Measurements from ENCODE around the gene PLXDC2. TPM values are rescaled to one million over a fixed set of nuclear protein-coding genes. Genes with fewer than 3 reads are reported as not detected.

PLXDC2 gene
- total and polyA plus RNA-seq, 10 of the 15 experiments (the other 5 are each of a cell fraction or from before 2014, with no cell fraction given): 0.05 to 1.8 (median 0.14) TPM; not detected in 2

DNA sequence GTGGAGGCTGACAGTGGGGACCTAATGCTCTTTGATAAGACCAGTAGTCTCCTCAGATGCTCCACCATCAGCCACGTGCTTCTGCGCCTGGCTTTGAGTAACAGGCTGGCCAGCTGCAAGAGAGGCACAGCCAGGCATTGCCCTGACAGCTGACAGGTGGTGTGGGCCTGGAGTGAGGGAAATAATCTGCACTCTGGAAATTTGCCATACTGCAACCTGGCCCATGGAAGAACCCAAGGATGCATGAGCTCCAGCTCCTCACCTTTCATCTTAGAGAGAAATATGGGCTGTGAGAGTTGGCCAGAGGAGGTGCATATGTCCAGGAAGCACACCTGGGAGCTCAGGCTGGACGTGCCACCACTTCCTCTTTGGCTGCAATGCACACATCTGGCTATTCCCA lies 118.9 kb downstream of the PLXDC2 start (continued):
- TF ChIP-seq, protein P1, sequence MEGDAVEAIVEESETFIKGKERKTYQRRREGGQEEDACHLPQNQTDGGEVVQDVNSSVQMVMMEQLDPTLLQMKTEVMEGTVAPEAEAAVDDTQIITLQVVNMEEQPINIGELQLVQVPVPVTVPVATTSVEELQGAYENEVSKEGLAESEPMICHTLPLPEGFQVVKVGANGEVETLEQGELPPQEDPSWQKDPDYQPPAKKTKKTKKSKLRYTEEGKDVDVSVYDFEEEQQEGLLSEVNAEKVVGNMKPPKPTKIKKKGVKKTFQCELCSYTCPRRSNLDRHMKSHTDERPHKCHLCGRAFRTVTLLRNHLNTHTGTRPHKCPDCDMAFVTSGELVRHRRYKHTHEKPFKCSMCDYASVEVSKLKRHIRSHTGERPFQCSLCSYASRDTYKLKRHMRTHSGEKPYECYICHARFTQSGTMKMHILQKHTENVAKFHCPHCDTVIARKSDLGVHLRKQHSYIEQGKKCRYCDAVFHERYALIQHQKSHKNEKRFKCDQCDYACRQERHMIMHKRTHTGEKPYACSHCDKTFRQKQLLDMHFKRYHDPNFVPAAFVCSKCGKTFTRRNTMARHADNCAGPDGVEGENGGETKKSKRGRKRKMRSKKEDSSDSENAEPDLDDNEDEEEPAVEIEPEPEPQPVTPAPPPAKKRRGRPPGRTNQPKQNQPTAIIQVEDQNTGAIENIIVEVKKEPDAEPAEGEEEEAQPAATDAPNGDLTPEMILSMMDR (IDR thresholded peaks at IDR 0.05 in 2 of 3, conservative IDR thresholded peaks at IDR 0.05 in 1 of 3; ENCODE audit: control insufficient read depth in 2 of 3, extremely low read depth in 1 of 3, insufficient read depth in 1 of 3, low read depth in 3 of 3, low read length in 3 of 3): no peak
- TF ChIP-seq, protein P2, sequence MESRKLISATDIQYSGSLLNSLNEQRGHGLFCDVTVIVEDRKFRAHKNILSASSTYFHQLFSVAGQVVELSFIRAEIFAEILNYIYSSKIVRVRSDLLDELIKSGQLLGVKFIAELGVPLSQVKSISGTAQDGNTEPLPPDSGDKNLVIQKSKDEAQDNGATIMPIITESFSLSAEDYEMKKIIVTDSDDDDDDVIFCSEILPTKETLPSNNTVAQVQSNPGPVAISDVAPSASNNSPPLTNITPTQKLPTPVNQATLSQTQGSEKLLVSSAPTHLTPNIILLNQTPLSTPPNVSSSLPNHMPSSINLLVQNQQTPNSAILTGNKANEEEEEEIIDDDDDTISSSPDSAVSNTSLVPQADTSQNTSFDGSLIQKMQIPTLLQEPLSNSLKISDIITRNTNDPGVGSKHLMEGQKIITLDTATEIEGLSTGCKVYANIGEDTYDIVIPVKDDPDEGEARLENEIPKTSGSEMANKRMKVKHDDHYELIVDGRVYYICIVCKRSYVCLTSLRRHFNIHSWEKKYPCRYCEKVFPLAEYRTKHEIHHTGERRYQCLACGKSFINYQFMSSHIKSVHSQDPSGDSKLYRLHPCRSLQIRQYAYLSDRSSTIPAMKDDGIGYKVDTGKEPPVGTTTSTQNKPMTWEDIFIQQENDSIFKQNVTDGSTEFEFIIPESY (IDR thresholded peaks at IDR 0.05): no peak
- TF ChIP-seq, protein P3, sequence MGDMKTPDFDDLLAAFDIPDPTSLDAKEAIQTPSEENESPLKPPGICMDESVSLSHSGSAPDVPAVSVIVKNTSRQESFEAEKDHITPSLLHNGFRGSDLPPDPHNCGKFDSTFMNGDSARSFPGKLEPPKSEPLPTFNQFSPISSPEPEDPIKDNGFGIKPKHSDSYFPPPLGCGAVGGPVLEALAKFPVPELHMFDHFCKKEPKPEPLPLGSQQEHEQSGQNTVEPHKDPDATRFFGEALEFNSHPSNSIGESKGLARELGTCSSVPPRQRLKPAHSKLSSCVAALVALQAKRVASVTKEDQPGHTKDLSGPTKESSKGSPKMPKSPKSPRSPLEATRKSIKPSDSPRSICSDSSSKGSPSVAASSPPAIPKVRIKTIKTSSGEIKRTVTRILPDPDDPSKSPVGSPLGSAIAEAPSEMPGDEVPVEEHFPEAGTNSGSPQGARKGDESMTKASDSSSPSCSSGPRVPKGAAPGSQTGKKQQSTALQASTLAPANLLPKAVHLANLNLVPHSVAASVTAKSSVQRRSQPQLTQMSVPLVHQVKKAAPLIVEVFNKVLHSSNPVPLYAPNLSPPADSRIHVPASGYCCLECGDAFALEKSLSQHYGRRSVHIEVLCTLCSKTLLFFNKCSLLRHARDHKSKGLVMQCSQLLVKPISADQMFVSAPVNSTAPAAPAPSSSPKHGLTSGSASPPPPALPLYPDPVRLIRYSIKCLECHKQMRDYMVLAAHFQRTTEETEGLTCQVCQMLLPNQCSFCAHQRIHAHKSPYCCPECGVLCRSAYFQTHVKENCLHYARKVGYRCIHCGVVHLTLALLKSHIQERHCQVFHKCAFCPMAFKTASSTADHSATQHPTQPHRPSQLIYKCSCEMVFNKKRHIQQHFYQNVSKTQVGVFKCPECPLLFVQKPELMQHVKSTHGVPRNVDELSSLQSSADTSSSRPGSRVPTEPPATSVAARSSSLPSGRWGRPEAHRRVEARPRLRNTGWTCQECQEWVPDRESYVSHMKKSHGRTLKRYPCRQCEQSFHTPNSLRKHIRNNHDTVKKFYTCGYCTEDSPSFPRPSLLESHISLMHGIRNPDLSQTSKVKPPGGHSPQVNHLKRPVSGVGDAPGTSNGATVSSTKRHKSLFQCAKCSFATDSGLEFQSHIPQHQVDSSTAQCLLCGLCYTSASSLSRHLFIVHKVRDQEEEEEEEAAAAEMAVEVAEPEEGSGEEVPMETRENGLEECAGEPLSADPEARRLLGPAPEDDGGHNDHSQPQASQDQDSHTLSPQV (IDR thresholded peaks at IDR 0.05): no peak
- TF ChIP-seq, protein P4, sequence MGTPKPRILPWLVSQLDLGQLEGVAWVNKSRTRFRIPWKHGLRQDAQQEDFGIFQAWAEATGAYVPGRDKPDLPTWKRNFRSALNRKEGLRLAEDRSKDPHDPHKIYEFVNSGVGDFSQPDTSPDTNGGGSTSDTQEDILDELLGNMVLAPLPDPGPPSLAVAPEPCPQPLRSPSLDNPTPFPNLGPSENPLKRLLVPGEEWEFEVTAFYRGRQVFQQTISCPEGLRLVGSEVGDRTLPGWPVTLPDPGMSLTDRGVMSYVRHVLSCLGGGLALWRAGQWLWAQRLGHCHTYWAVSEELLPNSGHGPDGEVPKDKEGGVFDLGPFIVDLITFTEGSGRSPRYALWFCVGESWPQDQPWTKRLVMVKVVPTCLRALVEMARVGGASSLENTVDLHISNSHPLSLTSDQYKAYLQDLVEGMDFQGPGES (IDR thresholded peaks at IDR 0.05): no peak
- TF ChIP-seq RAD21 (IDR thresholded peaks at IDR 0.05; ENCODE audit: insufficient read depth, low read depth, low read length) (no peak), NBN (IDR thresholded peaks at IDR 0.05) (no peak), FOXM1 (IDR thresholded peaks at IDR 0.05; ENCODE audit: low read depth, low read length) (no peak)
